Non-pigmented ciliary epithelial cell (primary cell): Measurements from ENCODE around the gene RLN2.

Experiments used
- DNase-seq: peaks from one replicate; pipeline ENCODE4 v3.0.0-alpha.2; 2010; ENCODE audit warnings: low read depth

Gene RLN2

GRCh38 chr9:5265939-5266338, 38.6 kb downstream of the RLN2 start:
- DNase-seq, result no peak

GRCh38 chr9:5264219-5264595, 40.3 kb downstream of the RLN2 start:
- no peak for DNase-seq

- no peak for DNase-seq
These were observed 40.9 kb downstream of the RLN2 start for GRCh38 chr9:5263351-5264218.
